Erythroblast (primary cell): Measurements from ENCODE around the gene CRHR1.

Experiments used
- GATA1 ChIP-seq: IDR thresholded peaks from 2 replicates; pipeline ENCODE4 v1.6.1; 2011; ENCODE audit warnings: low read depth, mild to moderate bottlenecking, control low read depth, low read length, moderate library complexity
- POLR2A ChIP-seq: IDR thresholded peaks from 2 replicates; pipeline ENCODE4 v1.6.1; 2011; ENCODE audit warnings: mild to moderate bottlenecking, low read length

GRCh38 chr17:45783593-45784292 is 377 bp upstream of the CRHR1 start:
- TF ChIP-seq POLR2A (no peak), GATA1 (no peak)
